B cell (primary cell): Measurements from ENCODE around the gene CTDP1.

Source experiments
- CTCF ChIP-seq: fragments of 200-600 bp; IDR thresholded peaks from one replicate; pipeline ENCODE4 v1.8.0; 2022; ENCODE audit warnings: antibody characterized with exemption, mild to moderate bottlenecking
- EZH2 ChIP-seq: IDR thresholded peaks from 2 replicates; pipeline ENCODE4 v1.6.1; 2012; ENCODE audit warnings: borderline replicate concordance, low read depth, mild to moderate bottlenecking, moderate library complexity, low read length; ENCODE audit not compliant: insufficient read depth, poor library complexity, severe bottlenecking

GRCh38 chr18:79778291-79778791 is 98.7 kb downstream of the CTDP1 start:
- TF ChIP-seq CTCF: no peak
- no peak for TF ChIP-seq EZH2
